Measurements from ENCODE around the gene EPSTI1. TPM values are rescaled to one million over a fixed set of nuclear protein-coding genes. Genes with fewer than 3 reads are reported as not detected.

Gene EPSTI1
- total and polyA plus RNA-seq, 10 of the 15 experiments (the other 5 are each of a cell fraction or from before 2014, with no cell fraction given), result 4.7 to 32.0 (median 24.2) TPM

- TF ChIP-seq EED (IDR thresholded peaks at IDR 0.05; ENCODE audit: low read depth) (peak; percentile 68; the same call in 1 of the 2 replicates), CHD2 (IDR thresholded peaks at IDR 0.05; ENCODE audit: borderline replicate concordance, low read depth, low read length) (peak; percentile 28; the same call in 1 of the 2 replicates), MAX (IDR thresholded peaks at IDR 0.05; ENCODE audit: low read depth, low read length) (no peak), JUND (IDR thresholded peaks at IDR 0.05; ENCODE audit: low read depth, low read length) (0 out of 2 replicates have a peak, but pooled peaks have one; percentile 19), E2F4 (IDR thresholded peaks at IDR 0.05; ENCODE audit: low read depth, low read length) (no peak), EGR1 (IDR thresholded peaks at IDR 0.05; ENCODE audit: borderline replicate concordance in 1 of 2, low read depth in 2 of 2, low read length in 2 of 2) (no peak), SKIL (IDR thresholded peaks at IDR 0.05; ENCODE audit: low read depth, poor library complexity, severe bottlenecking) (peak; percentile 93), MYB (IDR thresholded peaks at IDR 0.05; ENCODE audit: borderline replicate concordance, low read depth, low read length) (no peak), NFIC (IDR thresholded peaks at IDR 0.05; ENCODE audit: low read depth, low read length) (peak; percentile 80; the same call in 1 of the 2 replicates), PAX5 (IDR thresholded peaks at IDR 0.05; ENCODE audit: borderline replicate concordance, low read depth, low read length) (peak; percentile 36; the same call in 1 of the 2 replicates), KLF5 (IDR thresholded peaks at IDR 0.05; ENCODE audit: partially characterized antibody) (no peak), MTA2 (IDR thresholded peaks at IDR 0.05; ENCODE audit: low read depth) (peak; percentile 87), DPF2 (IDR thresholded peaks at IDR 0.05) (peak; percentile 88), NR2F1 (conservative IDR thresholded peaks at IDR 0.05) (peak; percentile 86), EZH2 (IDR thresholded peaks at IDR 0.05; ENCODE audit: borderline replicate concordance, control insufficient read depth, low read depth, low read length) (no peak), ATF3 (IDR thresholded peaks at IDR 0.05; ENCODE audit: borderline replicate concordance, extremely low read depth, low read depth, low read length) (no peak), MXI1 (IDR thresholded peaks at IDR 0.05; ENCODE audit: low read depth, low read length) (0 out of 2 replicates have a peak, but pooled peaks have one; percentile 18), MTA3 (IDR thresholded peaks at IDR 0.05; ENCODE audit: borderline replicate concordance, low read length) (0 out of 2 replicates have a peak, but pooled peaks have one; percentile 8)
These were observed 115.7 kb downstream of the EPSTI1 start (continued) for GRCh38 chr13:42876270-42876714.

All from GM12878 (cell line).